ENCODE data around the gene KMT2D.

The KMT2D gene

DNA sequence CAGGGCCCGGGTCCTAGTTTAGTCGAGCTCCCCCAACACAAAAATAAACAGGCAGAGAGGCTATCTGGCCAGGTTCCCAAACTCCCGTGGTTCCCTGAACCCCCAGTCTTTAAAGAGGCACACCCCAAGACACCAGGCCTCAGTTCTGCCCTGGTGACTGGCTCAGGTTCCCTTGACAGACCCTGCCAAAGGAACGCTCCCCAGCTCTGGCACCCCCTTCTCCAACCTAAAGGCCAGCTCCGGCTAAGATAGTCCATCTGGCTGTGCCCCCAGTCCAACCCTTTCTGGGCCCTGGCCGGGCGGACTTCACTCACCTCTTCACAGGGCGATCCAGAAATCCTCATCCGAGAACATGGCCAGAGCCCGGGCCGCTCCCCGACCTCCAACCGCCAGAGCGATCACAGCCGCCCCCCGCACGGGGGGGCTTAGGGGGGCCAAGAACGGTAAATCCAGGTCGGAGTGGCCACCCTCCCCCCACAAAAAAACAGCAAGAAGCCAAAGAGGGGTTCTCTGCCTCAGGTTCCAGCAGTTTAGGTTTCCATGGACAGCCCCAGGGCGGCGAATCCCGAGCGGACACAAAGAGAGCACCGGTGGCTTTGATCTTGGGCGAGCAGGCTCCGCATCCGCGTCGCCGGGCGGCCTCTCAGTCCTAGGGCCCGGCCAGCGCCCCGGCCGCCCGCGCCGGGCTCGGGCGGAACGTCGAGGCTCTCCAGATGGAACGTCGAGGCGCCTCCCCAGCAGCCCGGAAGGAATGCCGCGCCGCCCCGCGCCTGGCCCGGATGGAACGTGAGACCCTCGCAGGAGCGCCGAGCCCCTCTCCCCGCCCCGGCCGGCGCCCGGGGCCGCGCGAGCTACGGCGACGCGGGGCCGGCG, 1.1 kb downstream of the KMT2D start:
- peak; percentile 39 for DNase-seq
- peaks cover 62% of the 10 kb centered on the region for H3K4me1 ChIP-seq (ENCODE audit: insufficient read depth, low read length)

GRCh38 chr12:49059045-49059298, 1.6 kb downstream of the KMT2D start:
- no peak for DNase-seq
- peak overlapping the region; percentile 100 for H3K27ac ChIP-seq (ENCODE audit: low read length)
- H3K79me2 ChIP-seq (ENCODE audit: insufficient read depth, low read length): peaks cover 78% of the 10 kb centered on the region
- H3K9me3 ChIP-seq (ENCODE audit: insufficient read depth, low read length, severe bottlenecking): no peaks in the 10 kb centered on the region
- H2AFZ ChIP-seq (ENCODE audit: low read depth, low read length): no peak overlapping the region
- peak overlapping the region; percentile 99 for H3K9ac ChIP-seq (ENCODE audit: low read depth, low read length)
- TF ChIP-seq EZH2 (IDR thresholded peaks at IDR 0.05; ENCODE audit: borderline replicate concordance, low read depth, low read length, severe bottlenecking) (no peak), CTCF (IDR thresholded peaks at IDR 0.05; ENCODE audit: borderline replicate concordance, extremely low read depth, low read length, poor library complexity, severe bottlenecking) (no peak)
- peaks cover 55% of the 10 kb centered on the region for H4K20me1 ChIP-seq (ENCODE audit: insufficient read depth, low read length)
- peaks cover 55% of the 10 kb centered on the region for H3K36me3 ChIP-seq (ENCODE audit: insufficient read depth, low read length)
- peak overlapping the region; percentile 84 to 96 for H3K4me3 ChIP-seq (ENCODE audit: low read depth in 1 of 2, low read length in 2 of 2)
- H3K4me2 ChIP-seq (ENCODE audit: insufficient read depth, low read length): peak overlapping the region; percentile 99
- ATAC-seq (ENCODE audit: insufficient read depth, low read depth): no peak
- H3K27me3 ChIP-seq (ENCODE audit: insufficient read depth, low read length, poor library complexity): no peaks in the 10 kb centered on the region
- H3K4me1 ChIP-seq (ENCODE audit: insufficient read depth, low read length): peaks cover 67% of the 10 kb centered on the region

More for the DNA sequence above, 1.1 kb downstream of the KMT2D start:
- Histone ChIP-seq H3K79me2 (ENCODE audit: insufficient read depth, low read length) (peaks cover 72% of the 10 kb centered on the region), H3K9ac (ENCODE audit: low read depth, low read length) (peak overlapping the region; percentile 99), H3K4me2 (ENCODE audit: insufficient read depth, low read length) (peak overlapping the region; percentile 99), H3K9me3 (ENCODE audit: insufficient read depth, low read length, severe bottlenecking) (no peaks in the 10 kb centered on the region), H3K27ac (ENCODE audit: low read length) (peak overlapping the region; percentile 100), H3K4me3 (ENCODE audit: low read depth in 1 of 2, low read length in 2 of 2) (peak overlapping the region; percentile 84 to 96; a peak in 3 of 4 replicates), H3K36me3 (ENCODE audit: insufficient read depth, low read length) (peaks cover 51% of the 10 kb centered on the region), H4K20me1 (ENCODE audit: insufficient read depth, low read length) (peaks cover 49% of the 10 kb centered on the region), H2AFZ (ENCODE audit: low read depth, low read length) (peak overlapping the region; percentile 93), H3K27me3 (ENCODE audit: insufficient read depth, low read length, poor library complexity) (no peaks in the 10 kb centered on the region)
- ATAC-seq (ENCODE audit: insufficient read depth, low read depth): peak; percentile 6
- TF ChIP-seq EZH2 (IDR thresholded peaks at IDR 0.05; ENCODE audit: borderline replicate concordance, low read depth, low read length, severe bottlenecking) (no peak), CTCF (IDR thresholded peaks at IDR 0.05; ENCODE audit: borderline replicate concordance, extremely low read depth, low read length, poor library complexity, severe bottlenecking) (no peak)

DNA sequence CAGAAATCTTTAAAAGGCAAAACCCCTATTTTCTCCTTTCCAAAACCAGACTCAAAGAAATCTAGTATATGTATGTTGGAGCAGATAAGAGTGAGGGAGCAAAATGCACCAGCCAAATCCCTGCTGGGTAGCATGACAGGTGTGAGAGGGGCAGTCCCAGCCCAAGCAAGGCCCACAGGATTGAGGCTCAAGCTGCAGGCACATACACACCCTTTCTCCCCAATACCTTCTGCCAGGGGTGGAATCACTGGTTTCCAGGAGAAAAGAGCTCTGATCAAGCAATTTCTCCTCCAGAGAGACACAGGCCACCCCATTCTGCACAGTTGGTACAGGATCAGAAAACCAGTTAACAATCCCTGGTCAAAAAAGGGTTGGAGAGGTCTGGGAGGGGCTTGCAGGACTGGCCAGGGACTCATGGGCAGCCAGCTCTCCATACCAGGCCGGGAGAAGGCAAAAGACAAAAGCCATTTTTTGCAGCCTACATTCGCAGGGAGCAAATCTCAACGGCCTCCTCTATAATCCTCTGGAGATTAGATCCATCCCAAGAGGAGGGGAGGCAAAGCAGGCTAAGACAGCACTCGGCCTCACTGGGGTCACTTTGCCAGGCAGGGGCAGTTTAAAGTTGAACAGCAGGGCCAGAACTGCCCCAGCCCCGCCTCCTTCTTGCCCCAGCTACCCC, 2.1 kb downstream of the KMT2D start:
- peak overlapping the region; percentile 100 for H3K27ac ChIP-seq (ENCODE audit: low read length)
- H3K9ac ChIP-seq (ENCODE audit: low read depth, low read length): peak overlapping the region; percentile 99
- H3K4me2 ChIP-seq (ENCODE audit: insufficient read depth, low read length): peak overlapping the region; percentile 99
- H3K4me1 ChIP-seq (ENCODE audit: insufficient read depth, low read length): peaks cover 64% of the 10 kb centered on the region
- H3K9me3 ChIP-seq (ENCODE audit: insufficient read depth, low read length, severe bottlenecking): no peaks in the 10 kb centered on the region
- H4K20me1 ChIP-seq (ENCODE audit: insufficient read depth, low read length): peaks cover 60% of the 10 kb centered on the region
- peak overlapping the region; percentile 84 to 96 for H3K4me3 ChIP-seq (ENCODE audit: low read depth in 1 of 2, low read length in 2 of 2)
- TF ChIP-seq CTCF (IDR thresholded peaks at IDR 0.05; ENCODE audit: borderline replicate concordance, extremely low read depth, low read length, poor library complexity, severe bottlenecking) (no peak), EZH2 (IDR thresholded peaks at IDR 0.05; ENCODE audit: borderline replicate concordance, low read depth, low read length, severe bottlenecking) (no peak)
- H2AFZ ChIP-seq (ENCODE audit: low read depth, low read length): no peak overlapping the region
- ATAC-seq (ENCODE audit: insufficient read depth, low read depth) (no peak), DNase-seq (no peak)
- peaks cover 82% of the 10 kb centered on the region for H3K79me2 ChIP-seq (ENCODE audit: insufficient read depth, low read length)
- H3K36me3 ChIP-seq (ENCODE audit: insufficient read depth, low read length): peaks cover 60% of the 10 kb centered on the region
- no peaks in the 10 kb centered on the region for H3K27me3 ChIP-seq (ENCODE audit: insufficient read depth, low read length, poor library complexity)

All from DND-41 (cell line).